MM.1S (cell line): Measurements from ENCODE around the gene HTR1A.

Experiments used
- EZH2 ChIP-seq: fragments of 300-600 bp; sonication (generic); optimal IDR thresholded peaks from 2 replicates; pipeline ENCODE3; 2017; ENCODE audit warnings: low read depth, mild to moderate bottlenecking, antibody characterized with exemption, low read length, mixed read lengths
- TF ChIP-seq, protein P1 (sequence below): fragments of 300-600 bp; sonication (generic); IDR thresholded peaks from 2 replicates; pipeline ENCODE4 v1.5.1; 2016; ENCODE audit warnings: antibody characterized with exemption, low read length, mixed read lengths

DNA sequence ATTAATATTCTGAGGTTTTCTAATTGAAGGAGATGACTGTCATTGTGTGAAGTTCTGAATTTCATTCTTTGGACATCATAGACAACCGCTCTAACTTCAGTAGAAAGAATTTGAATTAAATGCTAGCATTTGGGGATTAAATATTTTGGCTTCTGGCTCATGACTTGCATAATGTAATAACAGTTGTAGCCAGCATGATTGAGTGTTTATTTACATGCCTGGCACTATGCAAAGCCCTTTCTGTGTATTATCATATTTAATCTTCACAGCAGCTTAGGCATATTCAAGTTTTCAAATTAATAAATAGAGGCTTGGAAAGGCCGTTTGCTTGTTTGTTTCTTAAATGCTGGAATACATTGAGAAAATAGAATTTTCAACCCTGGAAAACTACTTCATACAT is 19.6 kb upstream of the HTR1A start:
- TF ChIP-seq, protein P1, sequence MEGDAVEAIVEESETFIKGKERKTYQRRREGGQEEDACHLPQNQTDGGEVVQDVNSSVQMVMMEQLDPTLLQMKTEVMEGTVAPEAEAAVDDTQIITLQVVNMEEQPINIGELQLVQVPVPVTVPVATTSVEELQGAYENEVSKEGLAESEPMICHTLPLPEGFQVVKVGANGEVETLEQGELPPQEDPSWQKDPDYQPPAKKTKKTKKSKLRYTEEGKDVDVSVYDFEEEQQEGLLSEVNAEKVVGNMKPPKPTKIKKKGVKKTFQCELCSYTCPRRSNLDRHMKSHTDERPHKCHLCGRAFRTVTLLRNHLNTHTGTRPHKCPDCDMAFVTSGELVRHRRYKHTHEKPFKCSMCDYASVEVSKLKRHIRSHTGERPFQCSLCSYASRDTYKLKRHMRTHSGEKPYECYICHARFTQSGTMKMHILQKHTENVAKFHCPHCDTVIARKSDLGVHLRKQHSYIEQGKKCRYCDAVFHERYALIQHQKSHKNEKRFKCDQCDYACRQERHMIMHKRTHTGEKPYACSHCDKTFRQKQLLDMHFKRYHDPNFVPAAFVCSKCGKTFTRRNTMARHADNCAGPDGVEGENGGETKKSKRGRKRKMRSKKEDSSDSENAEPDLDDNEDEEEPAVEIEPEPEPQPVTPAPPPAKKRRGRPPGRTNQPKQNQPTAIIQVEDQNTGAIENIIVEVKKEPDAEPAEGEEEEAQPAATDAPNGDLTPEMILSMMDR = no peak
- no peak for TF ChIP-seq EZH2
